ENCODE results near the gene MCM3AP. TPM values are rescaled to one million over a fixed set of nuclear protein-coding genes. Genes with fewer than 3 reads are reported as not detected.

The MCM3AP gene
- total and polyA plus RNA-seq, 9 of the 15 experiments (the other 6 are each of a cell fraction or from before 2014, with no cell fraction given), result 6.5 to 179 (median 69.6) TPM

DNA sequence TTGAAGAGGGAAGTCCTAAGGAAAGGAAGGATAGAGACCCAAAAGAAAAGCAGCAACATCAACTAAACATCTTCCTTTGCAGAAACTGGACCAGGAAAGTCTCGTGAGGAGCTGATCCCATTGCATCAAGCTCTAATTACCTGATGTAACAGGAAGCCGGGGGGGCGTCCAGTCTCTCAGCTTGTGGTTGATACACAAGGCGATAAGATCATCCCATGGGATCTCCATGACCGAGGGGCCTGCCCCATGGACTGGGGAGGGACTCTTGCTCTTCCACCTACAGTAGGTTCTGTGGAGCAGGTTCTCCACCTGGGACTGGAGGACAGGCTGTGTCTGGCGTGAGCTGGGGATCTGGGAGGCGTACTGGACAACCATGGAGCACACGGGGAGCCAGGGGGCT is 42.1 kb downstream of the MCM3AP start (continued):
- TF ChIP-seq, protein P1, sequence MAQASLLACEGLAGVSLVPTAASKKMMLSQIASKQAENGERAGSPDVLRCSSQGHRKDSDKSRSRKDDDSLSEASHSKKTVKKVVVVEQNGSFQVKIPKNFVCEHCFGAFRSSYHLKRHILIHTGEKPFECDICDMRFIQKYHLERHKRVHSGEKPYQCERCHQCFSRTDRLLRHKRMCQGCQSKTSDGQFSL (CRISPR knock-in tag; IDR thresholded peaks at IDR 0.05), result peak; percentile 55; the same call in 1 of the 2 replicates
- TF ChIP-seq, protein P1 (tag; IDR thresholded peaks at IDR 0.05), result no peak
- TF ChIP-seq, protein P2, sequence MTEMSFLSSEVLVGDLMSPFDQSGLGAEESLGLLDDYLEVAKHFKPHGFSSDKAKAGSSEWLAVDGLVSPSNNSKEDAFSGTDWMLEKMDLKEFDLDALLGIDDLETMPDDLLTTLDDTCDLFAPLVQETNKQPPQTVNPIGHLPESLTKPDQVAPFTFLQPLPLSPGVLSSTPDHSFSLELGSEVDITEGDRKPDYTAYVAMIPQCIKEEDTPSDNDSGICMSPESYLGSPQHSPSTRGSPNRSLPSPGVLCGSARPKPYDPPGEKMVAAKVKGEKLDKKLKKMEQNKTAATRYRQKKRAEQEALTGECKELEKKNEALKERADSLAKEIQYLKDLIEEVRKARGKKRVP (CRISPR knock-in tag; IDR thresholded peaks at IDR 0.05), result 0 out of 2 replicates have a peak, but pooled peaks have one; percentile 12
- no peak for TF ChIP-seq POLR3A (IDR thresholded peaks at IDR 0.05; ENCODE audit: borderline replicate concordance, extremely low read depth, insufficient read depth, insufficient read length)
- no peak for TF ChIP-seq RAD21 (CRISPR knock-in tag; conservative IDR thresholded peaks at IDR 0.05 in 1 of 2, IDR thresholded peaks at IDR 0.05 in 1 of 2)
- TF ChIP-seq COPS2 (conservative IDR thresholded peaks at IDR 0.05), result no peak
- TF ChIP-seq SUPT5H (IDR thresholded peaks at IDR 0.05), result 0 out of 2 replicates have a peak, but pooled peaks have one; percentile 19
- TF ChIP-seq, protein P3, sequence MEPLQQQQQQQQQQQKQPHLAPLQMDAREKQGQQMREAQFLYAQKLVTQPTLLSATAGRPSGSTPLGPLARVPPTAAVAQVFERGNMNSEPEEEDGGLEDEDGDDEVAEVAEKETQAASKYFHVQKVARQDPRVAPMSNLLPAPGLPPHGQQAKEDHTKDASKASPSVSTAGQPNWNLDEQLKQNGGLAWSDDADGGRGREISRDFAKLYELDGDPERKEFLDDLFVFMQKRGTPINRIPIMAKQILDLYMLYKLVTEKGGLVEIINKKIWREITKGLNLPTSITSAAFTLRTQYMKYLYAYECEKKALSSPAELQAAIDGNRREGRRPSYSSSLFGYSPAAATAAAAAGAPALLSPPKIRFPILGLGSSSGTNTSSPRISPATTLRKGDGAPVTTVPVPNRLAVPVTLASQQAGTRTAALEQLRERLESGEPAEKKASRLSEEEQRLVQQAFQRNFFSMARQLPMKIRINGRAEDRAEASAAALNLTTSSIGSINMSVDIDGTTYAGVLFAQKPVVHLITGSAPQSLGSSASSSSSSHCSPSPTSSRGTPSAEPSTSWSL (CRISPR knock-in tag; IDR thresholded peaks at IDR 0.05; ENCODE audit: borderline replicate concordance), result no peak
- no peak for TF ChIP-seq NFRKB (IDR thresholded peaks at IDR 0.05; ENCODE audit: low read depth)
- TF ChIP-seq, protein P4, sequence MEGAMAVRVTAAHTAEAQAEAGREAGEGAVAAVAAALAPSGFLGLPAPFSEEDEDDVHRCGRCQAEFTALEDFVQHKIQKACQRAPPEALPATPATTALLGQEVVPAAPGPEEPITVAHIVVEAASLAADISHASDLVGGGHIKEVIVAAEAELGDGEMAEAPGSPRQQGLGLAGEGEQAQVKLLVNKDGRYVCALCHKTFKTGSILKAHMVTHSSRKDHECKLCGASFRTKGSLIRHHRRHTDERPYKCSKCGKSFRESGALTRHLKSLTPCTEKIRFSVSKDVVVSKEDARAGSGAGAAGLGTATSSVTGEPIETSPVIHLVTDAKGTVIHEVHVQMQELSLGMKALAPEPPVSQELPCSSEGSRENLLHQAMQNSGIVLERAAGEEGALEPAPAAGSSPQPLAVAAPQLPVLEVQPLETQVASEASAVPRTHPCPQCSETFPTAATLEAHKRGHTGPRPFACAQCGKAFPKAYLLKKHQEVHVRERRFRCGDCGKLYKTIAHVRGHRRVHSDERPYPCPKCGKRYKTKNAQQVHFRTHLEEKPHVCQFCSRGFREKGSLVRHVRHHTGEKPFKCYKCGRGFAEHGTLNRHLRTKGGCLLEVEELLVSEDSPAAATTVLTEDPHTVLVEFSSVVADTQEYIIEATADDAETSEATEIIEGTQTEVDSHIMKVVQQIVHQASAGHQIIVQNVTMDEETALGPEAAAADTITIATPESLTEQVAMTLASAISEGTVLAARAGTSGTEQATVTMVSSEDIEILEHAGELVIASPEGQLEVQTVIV (CRISPR knock-in tag; IDR thresholded peaks at IDR 0.05; ENCODE audit: borderline replicate concordance), result 0 out of 2 replicates have a peak, but pooled peaks have one; percentile 18
- TF ChIP-seq, protein P5, sequence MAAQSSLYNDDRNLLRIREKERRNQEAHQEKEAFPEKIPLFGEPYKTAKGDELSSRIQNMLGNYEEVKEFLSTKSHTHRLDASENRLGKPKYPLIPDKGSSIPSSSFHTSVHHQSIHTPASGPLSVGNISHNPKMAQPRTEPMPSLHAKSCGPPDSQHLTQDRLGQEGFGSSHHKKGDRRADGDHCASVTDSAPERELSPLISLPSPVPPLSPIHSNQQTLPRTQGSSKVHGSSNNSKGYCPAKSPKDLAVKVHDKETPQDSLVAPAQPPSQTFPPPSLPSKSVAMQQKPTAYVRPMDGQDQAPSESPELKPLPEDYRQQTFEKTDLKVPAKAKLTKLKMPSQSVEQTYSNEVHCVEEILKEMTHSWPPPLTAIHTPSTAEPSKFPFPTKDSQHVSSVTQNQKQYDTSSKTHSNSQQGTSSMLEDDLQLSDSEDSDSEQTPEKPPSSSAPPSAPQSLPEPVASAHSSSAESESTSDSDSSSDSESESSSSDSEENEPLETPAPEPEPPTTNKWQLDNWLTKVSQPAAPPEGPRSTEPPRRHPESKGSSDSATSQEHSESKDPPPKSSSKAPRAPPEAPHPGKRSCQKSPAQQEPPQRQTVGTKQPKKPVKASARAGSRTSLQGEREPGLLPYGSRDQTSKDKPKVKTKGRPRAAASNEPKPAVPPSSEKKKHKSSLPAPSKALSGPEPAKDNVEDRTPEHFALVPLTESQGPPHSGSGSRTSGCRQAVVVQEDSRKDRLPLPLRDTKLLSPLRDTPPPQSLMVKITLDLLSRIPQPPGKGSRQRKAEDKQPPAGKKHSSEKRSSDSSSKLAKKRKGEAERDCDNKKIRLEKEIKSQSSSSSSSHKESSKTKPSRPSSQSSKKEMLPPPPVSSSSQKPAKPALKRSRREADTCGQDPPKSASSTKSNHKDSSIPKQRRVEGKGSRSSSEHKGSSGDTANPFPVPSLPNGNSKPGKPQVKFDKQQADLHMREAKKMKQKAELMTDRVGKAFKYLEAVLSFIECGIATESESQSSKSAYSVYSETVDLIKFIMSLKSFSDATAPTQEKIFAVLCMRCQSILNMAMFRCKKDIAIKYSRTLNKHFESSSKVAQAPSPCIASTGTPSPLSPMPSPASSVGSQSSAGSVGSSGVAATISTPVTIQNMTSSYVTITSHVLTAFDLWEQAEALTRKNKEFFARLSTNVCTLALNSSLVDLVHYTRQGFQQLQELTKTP (IDR thresholded peaks at IDR 0.05; ENCODE audit: low read depth in 1 of 2, partially characterized antibody in 2 of 2), result no peak
- no peak for TF ChIP-seq TEAD2 (tag; IDR thresholded peaks at IDR 0.05)
- TF ChIP-seq PTBP1 (IDR thresholded peaks at IDR 0.05; ENCODE audit: low read depth, low read length), result no peak
- TF ChIP-seq CEBPG (CRISPR knock-in tag; IDR thresholded peaks at IDR 0.05), result no peak
- peak in 1 of 2 experiments; percentile 71; a peak in 2 of 4 replicates for TF ChIP-seq CEBPG (tag; conservative IDR thresholded peaks at IDR 0.05 in 1 of 2, IDR thresholded peaks at IDR 0.05 in 1 of 2)

All from K562 (cell line).